MM.1S (cell line): ENCODE results near the gene MOGAT3.

Experiments used
- DNase-seq: peaks from one replicate; pipeline ENCODE4 v3.0.0-alpha.2; 2015
- H2AFZ ChIP-seq: fragments of 300-600 bp; sonication (generic); 2 replicates; pipeline ENCODE4 v1.6.0; 2016; ENCODE audit warnings: antibody characterized with exemption, low read length
- H3F3A ChIP-seq: fragments of 300-600 bp; sonication (generic); 2 replicates; pipeline ENCODE4 v1.6.1; 2016; ENCODE audit warnings: mild to moderate bottlenecking, antibody characterized with exemption, low read length, moderate library complexity, mixed read lengths; ENCODE audit not compliant: insufficient read depth
- H3K27ac ChIP-seq: fragments of 300-600 bp; sonication (generic); 2 replicates; pipeline ENCODE4 v1.5.1; 2016; ENCODE audit warnings: mild to moderate bottlenecking, low read length
- H3K27me3 ChIP-seq: fragments of 300-600 bp; sonication (generic); replicated peaks from 2 replicates; pipeline ENCODE4 v1.6.0; 2016; ENCODE audit warnings: low read length; ENCODE audit not compliant: insufficient read depth
- H3K36me3 ChIP-seq: fragments of 300-600 bp; sonication (generic); replicated peaks from 2 replicates; pipeline ENCODE4 v1.6.1; 2016; ENCODE audit warnings: mild to moderate bottlenecking, low read length, mixed read lengths; ENCODE audit not compliant: insufficient read depth
- H3K4me1 ChIP-seq: fragments of 300-600 bp; sonication (generic); 2 replicates; pipeline ENCODE4 v1.6.1; 2016; ENCODE audit warnings: low read length, mixed read lengths
- H3K4me2 ChIP-seq: fragments of 300-600 bp; sonication (generic); 2 replicates; pipeline ENCODE4 v1.6.0; 2016; ENCODE audit warnings: low read depth, low read length
- H3K4me3 ChIP-seq: fragments of 300-600 bp; sonication (generic); 2 replicates; pipeline ENCODE4 v1.5.1; 2016; ENCODE audit warnings: low read length, mixed read lengths
- H3K79me2 ChIP-seq: fragments of 300-600 bp; sonication (generic); 2 replicates; pipeline ENCODE4 v1.6.1; 2016; ENCODE audit warnings: mixed run types, low read length, mixed read lengths
- H3K9ac ChIP-seq: fragments of 300-600 bp; sonication (generic); 2 replicates; pipeline ENCODE4 v1.6.1; 2016; ENCODE audit warnings: low read length, mixed read lengths
- H3K9me2 ChIP-seq: fragments of 300-600 bp; sonication (generic); replicated peaks from 2 replicates; pipeline ENCODE4 v1.6.1; 2016; ENCODE audit warnings: mild to moderate bottlenecking, low read length, mixed read lengths; ENCODE audit not compliant: insufficient read depth
- H3K9me3 ChIP-seq: fragments of 300-600 bp; sonication (generic); replicated peaks from 2 replicates; pipeline ENCODE4 v1.6.1; 2016; ENCODE audit warnings: mild to moderate bottlenecking, low read length, mixed read lengths; ENCODE audit not compliant: insufficient read depth
- H4K20me1 ChIP-seq: fragments of 300-600 bp; sonication (generic); 2 replicates; pipeline ENCODE4 v1.6.1; 2016; ENCODE audit warnings: mild to moderate bottlenecking, low read length, moderate library complexity, mixed read lengths; ENCODE audit not compliant: insufficient read depth
- EZH2 ChIP-seq: fragments of 300-600 bp; sonication (generic); optimal IDR thresholded peaks from 2 replicates; pipeline ENCODE3; 2017; ENCODE audit warnings: low read depth, mild to moderate bottlenecking, antibody characterized with exemption, low read length, mixed read lengths
- EZH2phosphoT487 ChIP-seq: fragments of 300-600 bp; sonication (generic); IDR thresholded peaks from 2 replicates; pipeline ENCODE4 v1.6.1; 2018; ENCODE audit warnings: antibody characterized with exemption, low read length
- TF ChIP-seq, protein P1 (sequence below): fragments of 300-600 bp; sonication (generic); IDR thresholded peaks from 2 replicates; pipeline ENCODE4 v1.5.1; 2016; ENCODE audit warnings: antibody characterized with exemption, low read length, mixed read lengths

Gene MOGAT3

DNA sequence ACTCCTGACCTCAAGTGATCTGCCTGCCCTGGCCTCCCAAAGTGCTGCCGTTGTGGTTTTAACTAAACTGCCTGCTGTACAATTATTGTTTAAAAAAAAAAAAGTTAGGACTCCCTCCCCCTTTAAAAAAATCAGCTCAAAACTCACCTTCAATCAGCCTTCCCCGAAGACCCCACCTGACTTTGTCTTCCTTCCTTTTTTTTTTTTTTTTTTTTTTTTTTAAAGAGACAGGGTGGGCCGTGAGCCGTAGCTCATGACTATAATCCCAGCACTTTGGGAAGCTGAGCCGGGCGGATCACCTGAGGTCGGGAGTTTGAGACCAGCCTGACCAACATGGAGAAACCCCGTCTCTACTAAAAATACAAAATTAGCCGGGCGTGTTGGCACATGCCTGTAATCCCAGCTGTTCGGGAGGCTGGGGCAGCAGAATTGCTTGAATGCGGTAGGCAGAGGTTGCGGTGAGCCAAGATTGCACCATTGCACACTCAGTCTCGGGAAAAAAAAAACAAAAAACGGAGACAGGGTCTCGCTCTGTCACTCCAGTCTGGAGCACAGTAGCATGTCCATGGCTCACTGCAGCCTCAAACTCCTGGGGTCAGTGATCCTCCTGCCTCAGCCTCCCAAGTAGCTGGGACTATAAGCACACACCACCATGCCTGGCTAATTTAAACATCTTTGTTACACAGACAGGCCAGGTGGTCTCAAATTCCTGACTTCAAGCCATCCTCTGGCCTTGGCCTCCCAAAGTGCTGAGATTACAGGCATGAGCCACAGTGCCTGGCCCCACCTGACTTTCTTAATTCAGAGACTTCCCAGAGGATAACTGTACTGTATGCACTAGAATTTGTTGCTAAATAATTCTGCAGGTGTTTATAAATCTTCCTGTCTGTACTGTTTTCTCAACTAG lies 40.9 kb upstream of the MOGAT3 start:
- no peak for DNase-seq
- Histone ChIP-seq H3K9ac (no peak overlapping the region), H4K20me1 (no peaks in the 10 kb centered on the region), H3K36me3 (no peaks in the 10 kb centered on the region), H3K27me3 (no peaks in the 10 kb centered on the region), H3K4me1 (peaks cover 5% of the 10 kb centered on the region; the same call in 1 of the 2 replicates), H3K4me2 (no peak overlapping the region), H3F3A (no peaks in the 10 kb centered on the region), H2AFZ (no peak overlapping the region), H3K79me2 (peaks cover 34% of the 10 kb centered on the region), H3K27ac (no peak overlapping the region), H3K9me2 (no peaks in the 10 kb centered on the region), H3K9me3 (no peaks in the 10 kb centered on the region), H3K4me3 (no peak overlapping the region)
- no peak for TF ChIP-seq EZH2phosphoT487
- TF ChIP-seq, protein P1, sequence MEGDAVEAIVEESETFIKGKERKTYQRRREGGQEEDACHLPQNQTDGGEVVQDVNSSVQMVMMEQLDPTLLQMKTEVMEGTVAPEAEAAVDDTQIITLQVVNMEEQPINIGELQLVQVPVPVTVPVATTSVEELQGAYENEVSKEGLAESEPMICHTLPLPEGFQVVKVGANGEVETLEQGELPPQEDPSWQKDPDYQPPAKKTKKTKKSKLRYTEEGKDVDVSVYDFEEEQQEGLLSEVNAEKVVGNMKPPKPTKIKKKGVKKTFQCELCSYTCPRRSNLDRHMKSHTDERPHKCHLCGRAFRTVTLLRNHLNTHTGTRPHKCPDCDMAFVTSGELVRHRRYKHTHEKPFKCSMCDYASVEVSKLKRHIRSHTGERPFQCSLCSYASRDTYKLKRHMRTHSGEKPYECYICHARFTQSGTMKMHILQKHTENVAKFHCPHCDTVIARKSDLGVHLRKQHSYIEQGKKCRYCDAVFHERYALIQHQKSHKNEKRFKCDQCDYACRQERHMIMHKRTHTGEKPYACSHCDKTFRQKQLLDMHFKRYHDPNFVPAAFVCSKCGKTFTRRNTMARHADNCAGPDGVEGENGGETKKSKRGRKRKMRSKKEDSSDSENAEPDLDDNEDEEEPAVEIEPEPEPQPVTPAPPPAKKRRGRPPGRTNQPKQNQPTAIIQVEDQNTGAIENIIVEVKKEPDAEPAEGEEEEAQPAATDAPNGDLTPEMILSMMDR: no peak
- no peak for TF ChIP-seq EZH2

DNA sequence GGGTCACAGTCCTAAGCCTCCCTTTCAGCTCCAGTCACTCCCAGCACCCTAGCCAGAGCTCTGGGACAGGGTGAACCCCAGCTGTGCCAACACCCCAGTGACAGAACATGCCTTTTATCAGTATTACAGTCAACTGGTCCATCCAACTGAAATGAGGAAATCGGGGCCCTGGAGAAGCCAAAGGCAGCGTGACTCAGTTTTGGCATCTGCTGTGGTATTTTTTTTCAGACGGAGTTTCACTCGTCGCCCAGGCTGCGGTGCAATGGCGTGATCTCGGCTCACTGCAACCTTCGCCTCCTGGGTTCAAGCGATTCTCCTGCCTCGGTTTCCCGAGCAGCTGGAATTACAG lies 40.2 kb upstream of the MOGAT3 start:
- no peaks in the 10 kb centered on the region for H3K27me3 ChIP-seq
- no peak overlapping the region for H3K4me2 ChIP-seq
- TF ChIP-seq EZH2phosphoT487 (no peak), EZH2 (no peak)
- TF ChIP-seq, protein P1: no peak
- H3K9me3 ChIP-seq: no peaks in the 10 kb centered on the region
- no peak overlapping the region for H2AFZ ChIP-seq
- no peak for DNase-seq
- no peak overlapping the region for H3K4me3 ChIP-seq
- H3K4me1 ChIP-seq: peaks cover 5% of the 10 kb centered on the region; the same call in 1 of the 2 replicates
- no peaks in the 10 kb centered on the region for H4K20me1 ChIP-seq
- H3K79me2 ChIP-seq: peaks cover 33% of the 10 kb centered on the region
- no peak overlapping the region for H3K9ac ChIP-seq
- H3K27ac ChIP-seq: no peak overlapping the region
- no peaks in the 10 kb centered on the region for H3F3A ChIP-seq
- H3K36me3 ChIP-seq: no peaks in the 10 kb centered on the region
- H3K9me2 ChIP-seq: no peaks in the 10 kb centered on the region

DNA sequence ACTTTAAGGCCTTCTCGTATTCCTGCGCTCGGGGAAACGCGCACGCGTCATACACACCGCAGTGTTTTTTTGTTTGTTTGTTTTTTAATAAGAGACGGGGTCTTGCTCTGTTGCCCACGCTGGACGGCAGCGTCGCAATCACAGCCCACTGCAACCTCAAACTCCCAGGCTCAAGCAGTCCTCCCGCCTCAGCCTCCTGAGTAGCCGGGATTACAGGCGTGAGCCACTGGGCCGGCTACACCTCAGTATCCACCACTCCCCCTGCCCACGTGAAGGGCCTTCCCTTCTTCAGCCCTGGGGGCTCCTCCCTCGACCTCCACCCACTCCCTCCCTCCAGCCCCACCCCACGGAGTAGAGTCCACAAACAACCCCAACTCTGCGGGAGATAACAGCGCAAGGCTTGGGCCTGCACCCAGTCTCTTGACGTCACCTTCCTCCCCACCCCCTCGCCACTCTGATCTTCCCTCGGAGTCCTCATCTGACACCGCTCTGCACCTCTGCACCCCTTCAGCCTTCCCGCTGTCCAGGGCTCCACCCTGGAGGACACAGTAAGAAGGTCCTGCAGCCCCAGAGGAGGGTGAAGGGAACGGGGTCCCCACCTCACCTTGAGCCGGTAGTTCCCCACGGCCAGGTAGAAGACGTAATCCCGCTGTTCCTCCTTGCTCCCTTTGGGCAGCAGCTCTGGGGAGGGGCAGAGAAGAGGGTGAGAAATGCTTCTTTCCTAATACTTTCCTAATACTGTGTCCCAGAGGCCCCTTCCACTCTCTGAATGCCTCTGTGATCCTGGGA lies 39.6 kb upstream of the MOGAT3 start:
- H4K20me1 ChIP-seq: no peaks in the 10 kb centered on the region

More for the DNA sequence above, 39.6 kb upstream of the MOGAT3 start:
- Histone ChIP-seq H3K4me3 (no peak overlapping the region), H3K79me2 (peaks cover 27% of the 10 kb centered on the region), H3K27me3 (no peaks in the 10 kb centered on the region), H3K9me2 (no peaks in the 10 kb centered on the region), H3K27ac (no peak overlapping the region), H3K4me1 (peaks cover 5% of the 10 kb centered on the region; the same call in 1 of the 2 replicates), H3K4me2 (no peak overlapping the region), H3K9ac (no peak overlapping the region), H3K9me3 (no peaks in the 10 kb centered on the region), H3F3A (no peaks in the 10 kb centered on the region), H3K36me3 (no peaks in the 10 kb centered on the region), H2AFZ (no peak overlapping the region)
- no peak for DNase-seq
- TF ChIP-seq EZH2phosphoT487: no peak
- no peak for TF ChIP-seq EZH2
- TF ChIP-seq, protein P1: no peak
